Rectal smooth muscle tissue (tissue), 1 donor: ENCODE measurements around the gene NACA.

ENCODE experiments used
- H3K27ac ChIP-seq: one replicate; pipeline ENCODE4 v1.7.0; 2013; ENCODE audit warnings: low read depth, low read length, inconsistent platforms
- H3K27me3 ChIP-seq: one replicate; pipeline ENCODE4 v1.7.0; 2013; ENCODE audit warnings: low read length; ENCODE audit not compliant: control insufficient read depth, insufficient read depth
- H3K36me3 ChIP-seq: one replicate; pipeline ENCODE4 v1.7.0; 2013; ENCODE audit warnings: low read length; ENCODE audit not compliant: control insufficient read depth, insufficient read depth
- H3K4me1 ChIP-seq: one replicate; pipeline ENCODE4 v1.7.0; 2013; ENCODE audit warnings: low read length; ENCODE audit not compliant: control insufficient read depth, insufficient read depth
- H3K4me3 ChIP-seq: one replicate; pipeline ENCODE4 v1.7.0; 2013; ENCODE audit warnings: low read length
- H3K9ac ChIP-seq: one replicate; pipeline ENCODE4 v1.7.0; 2013; ENCODE audit warnings: low read length

NACA gene

GRCh38 chr12:56677680-56678079 is 47.4 kb downstream of the NACA start:
- H3K27ac ChIP-seq, result no peak overlapping the region
- H3K36me3 ChIP-seq, result peaks cover 5% of the 10 kb centered on the region
- H3K27me3 ChIP-seq, result no peaks in the 10 kb centered on the region
- H3K4me3 ChIP-seq, result no peak overlapping the region
- H3K4me1 ChIP-seq, result no peaks in the 10 kb centered on the region
- H3K9ac ChIP-seq, result no peak overlapping the region

GRCh38 chr12:56676851-56677580 is 48.1 kb downstream of the NACA start:
- H3K27ac ChIP-seq, result no peak overlapping the region
- H3K4me3 ChIP-seq, result no peak overlapping the region
- H3K9ac ChIP-seq, result no peak overlapping the region
- H3K4me1 ChIP-seq, result no peaks in the 10 kb centered on the region
- no peaks in the 10 kb centered on the region for H3K27me3 ChIP-seq
- peaks cover under 1% of the 10 kb centered on the region for H3K36me3 ChIP-seq

GRCh38 chr12:56671608-56672007 is 53.5 kb downstream of the NACA start:
- Histone ChIP-seq H3K4me3 (no peak overlapping the region), H3K4me1 (no peaks in the 10 kb centered on the region), H3K9ac (no peak overlapping the region), H3K36me3 (peaks cover 14% of the 10 kb centered on the region), H3K27ac (no peak overlapping the region), H3K27me3 (no peaks in the 10 kb centered on the region)

- Histone ChIP-seq H3K27me3 (no peaks in the 10 kb centered on the region), H3K4me3 (no peak overlapping the region), H3K36me3 (peaks cover 18% of the 10 kb centered on the region), H3K9ac (no peak overlapping the region), H3K27ac (no peak overlapping the region), H3K4me1 (no peaks in the 10 kb centered on the region)
Observed at GRCh38 chr12:56670836-56671235, 54.3 kb downstream of the NACA start.

GRCh38 chr12:56668197-56668457 is 57.0 kb downstream of the NACA start:
- no peak overlapping the region for H3K27ac ChIP-seq
- no peaks in the 10 kb centered on the region for H3K4me1 ChIP-seq
- H3K36me3 ChIP-seq, result peaks cover 22% of the 10 kb centered on the region
- H3K27me3 ChIP-seq, result no peaks in the 10 kb centered on the region
- no peak overlapping the region for H3K4me3 ChIP-seq
- H3K9ac ChIP-seq, result no peak overlapping the region
